GM19397 (cell line): ENCODE measurements around the gene GNAO1.

Source experiments
- ATAC-seq: cut with Tn5 transposase; IDR thresholded peaks from one replicate; pipeline ENCODE4 v1.9.1; 2021; ENCODE audit warnings: mild to moderate bottlenecking, moderate library complexity; ENCODE audit not compliant: unreplicated experiment

Gene GNAO1

GRCh38 chr16:56344518-56345405 lies 153.5 kb downstream of the GNAO1 start:
- no peak for ATAC-seq

- no peak for ATAC-seq
Measured at GRCh38 chr16:56345406-56346050, 154.2 kb downstream of the GNAO1 start.

GRCh38 chr16:56346131-56346890 lies 155.0 kb downstream of the GNAO1 start:
- ATAC-seq: no peak

GRCh38 chr16:56347166-56347565 lies 155.9 kb downstream of the GNAO1 start:
- ATAC-seq: no peak

GRCh38 chr16:56347670-56348069 lies 156.4 kb downstream of the GNAO1 start:
- ATAC-seq: no peak

GRCh38 chr16:56348168-56349085 lies 157.1 kb downstream of the GNAO1 start:
- no peak for ATAC-seq

GRCh38 chr16:56349086-56349415 lies 157.8 kb downstream of the GNAO1 start:
- no peak for ATAC-seq

- ATAC-seq: no peak
Measured at GRCh38 chr16:56349711-56350161, 158.4 kb downstream of the GNAO1 start.

GRCh38 chr16:56350491-56351405 lies 159.5 kb downstream of the GNAO1 start:
- ATAC-seq: no peak

GRCh38 chr16:56351481-56351880 lies 160.2 kb downstream of the GNAO1 start:
- ATAC-seq: no peak

GRCh38 chr16:56352351-56353053 lies 161.2 kb downstream of the GNAO1 start:
- ATAC-seq: no peak

GRCh38 chr16:56353054-56353921 lies 162.0 kb downstream of the GNAO1 start:
- no peak for ATAC-seq

GRCh38 chr16:56354016-56354415 lies 162.7 kb downstream of the GNAO1 start:
- ATAC-seq: no peak

- ATAC-seq: no peak
Measured at GRCh38 chr16:56354746-56355145, 163.5 kb downstream of the GNAO1 start.

GRCh38 chr16:56355221-56355620 lies 163.9 kb downstream of the GNAO1 start:
- ATAC-seq: no peak

GRCh38 chr16:56355786-56356275 lies 164.5 kb downstream of the GNAO1 start:
- ATAC-seq: no peak
